Endothelial cell of umbilical vein (primary cell): ENCODE measurements around the gene LANCL3. TPM values are rescaled to one million over a fixed set of nuclear protein-coding genes. Genes with fewer than 3 reads are reported as not detected.

Experiments used
- BruUV-seq: library from RNA; stranded (reverse); fragments of 400-500 nt; replicated peaks from 2 replicates; lab custom pipeline; 2021; lab: Mats Ljungman, UMichigan
- CTCF ChIA-PET: fragments of 300-600, 350-600 bp; sonication (Branson Sonifier 250); formaldehyde crosslinking; loops from one replicate; lab custom pipeline; 2021; ENCODE audit warnings: antibody characterized with exemption, inconsistent platforms; lab: Charles Lee
- POLR2A ChIA-PET: fragments of 300-600, 350-600 bp; sonication (Branson Sonifier 250); formaldehyde crosslinking; loops from one replicate; lab custom pipeline; 2021; ENCODE audit warnings: antibody characterized with exemption, inconsistent platforms; lab: Charles Lee
- DNase-seq: peaks from one replicate; pipeline ENCODE4 v3.0.0-alpha.2; 2011; ENCODE audit warnings: low read depth, low spot score
- FAIRE-seq: peaks from 2 replicates; lab custom pipeline; 2011; peaks lifted over from hg19 to GRCh38; lab: Jason Lieb, UNC
- H2AFZ ChIP-seq: 2 replicates; pipeline ENCODE4 v1.6.0; 2012; ENCODE audit warnings: low read depth, low read length, control low read depth, inconsistent platforms
- H3K27ac ChIP-seq: 2 replicates; pipeline ENCODE4 v1.5.1; 2011; ENCODE audit warnings: low read depth, mild to moderate bottlenecking, control low read depth, low read length, moderate library complexity; ENCODE audit not compliant: insufficient read depth
- H3K27me3 ChIP-seq, 2 experiments: 2 replicates each; pipeline versions ENCODE4 v1.6.0 to v1.6.1; 2011; ENCODE audit warnings: low read length in 2 of 2, mixed read lengths in 1 of 2; ENCODE audit not compliant: control insufficient read depth in 2 of 2, insufficient read depth in 2 of 2
- H3K36me3 ChIP-seq, 2 experiments: 2 replicates in 1 of 2; 3 replicates in 1 of 2; pipeline ENCODE4 v1.5.1; 2011; ENCODE audit warnings: low read length in 2 of 2, mild to moderate bottlenecking in 1 of 2, moderate library complexity in 1 of 2; ENCODE audit not compliant: control insufficient read depth in 2 of 2, insufficient read depth in 2 of 2; ENCODE audit errors: extremely low read depth in 1 of 2
- H3K4me1 ChIP-seq: 3 replicates; pipeline ENCODE4 v1.5.1; 2011; ENCODE audit warnings: mild to moderate bottlenecking, low read length; ENCODE audit not compliant: control insufficient read depth, insufficient read depth; ENCODE audit errors: extremely low read depth
- H3K4me2 ChIP-seq: 2 replicates; pipeline ENCODE4 v1.6.1; 2011; ENCODE audit warnings: low read length, control low read depth, mixed read lengths; ENCODE audit not compliant: insufficient read depth
- H3K4me3 ChIP-seq, 3 experiments: fragments of 200-600 bp in 1 of 3; sonication (generic), shearing (Covaris generic) in 1 of 3; replicated peaks in 1 of 3; 2 replicates each; pipeline ENCODE4 v1.5.1; 2011 to 2016; ENCODE audit warnings: control low read depth in 3 of 3, low read length in 3 of 3, mild to moderate bottlenecking in 2 of 3, inconsistent platforms in 1 of 3, low read depth in 1 of 3, moderate library complexity in 1 of 3; ENCODE audit not compliant: insufficient read depth in 1 of 3
- H3K79me2 ChIP-seq: 2 replicates; pipeline ENCODE4 v1.6.0; 2012; ENCODE audit warnings: low read length, inconsistent platforms; ENCODE audit not compliant: control insufficient read depth, insufficient read depth
- H3K9ac ChIP-seq: replicated peaks from 2 replicates; pipeline ENCODE3; 2011; ENCODE audit warnings: low read length, control low read depth; ENCODE audit not compliant: insufficient read depth; ENCODE audit errors: extremely low read depth
- H3K9me1 ChIP-seq: replicated peaks from 3 replicates; pipeline ENCODE4 v1.6.0; 2011; ENCODE audit warnings: mild to moderate bottlenecking, low read length; ENCODE audit not compliant: control insufficient read depth, insufficient read depth; ENCODE audit errors: extremely low read depth
- H3K9me3 ChIP-seq: replicated peaks from 2 replicates; pipeline ENCODE4 v1.5.1; 2012; ENCODE audit warnings: low read length, inconsistent platforms; ENCODE audit not compliant: control insufficient read depth, insufficient read depth
- H4K20me1 ChIP-seq: replicated peaks from 2 replicates; pipeline ENCODE3; 2011; ENCODE audit warnings: mild to moderate bottlenecking, low read length; ENCODE audit not compliant: control insufficient read depth, insufficient read depth; ENCODE audit errors: extremely low read depth
- CTCF ChIP-seq, 2 donors: IDR thresholded peaks; 1 replicate in 1 of 2; 2 replicates in 1 of 2; pipeline ENCODE4 v1.5.1; 2011; ENCODE audit warnings: low read length in 2 of 2, mild to moderate bottlenecking in 2 of 2, moderate library complexity in 2 of 2, control low read depth in 1 of 2, inconsistent platforms in 1 of 2, low read depth in 1 of 2; ENCODE audit not compliant: insufficient read depth in 1 of 2; ENCODE audit errors: extremely low read depth in 1 of 2
- FOS ChIP-seq: IDR thresholded peaks from 2 replicates; pipeline ENCODE4 v1.6.1; 2011; ENCODE audit warnings: mild to moderate bottlenecking, low read length, moderate library complexity, borderline replicate concordance; ENCODE audit not compliant: insufficient read depth
- GATA2 ChIP-seq: IDR thresholded peaks from 2 replicates; pipeline ENCODE4 v1.7.0; 2011; ENCODE audit warnings: low read depth, mild to moderate bottlenecking, moderate library complexity, mixed read lengths, low read length; ENCODE audit not compliant: insufficient read length, insufficient read depth
- JUN ChIP-seq: IDR thresholded peaks from 2 replicates; pipeline ENCODE4 v1.6.1; 2011; ENCODE audit warnings: borderline replicate concordance, low read depth; ENCODE audit not compliant: insufficient read length, insufficient read depth
- MAX ChIP-seq: IDR thresholded peaks from 2 replicates; pipeline ENCODE4 v1.6.1; 2011; ENCODE audit not compliant: insufficient read depth, insufficient read length
- MYC ChIP-seq: IDR thresholded peaks from one replicate; pipeline ENCODE4 v1.6.1; 2011; ENCODE audit warnings: mild to moderate bottlenecking, low read depth, low read length
- POLR2A ChIP-seq: IDR thresholded peaks from 2 replicates; pipeline ENCODE4 v1.6.1; 2012; ENCODE audit warnings: low read depth, mild to moderate bottlenecking, control low read depth, low read length
- POLR2AphosphoS5 ChIP-seq: IDR thresholded peaks from 2 replicates; pipeline ENCODE4 v1.6.1; 2012; ENCODE audit warnings: low read depth, mild to moderate bottlenecking, control low read depth, low read length, moderate library complexity; ENCODE audit not compliant: insufficient read depth
- dilution Hi-C: fragments of 300-500 bp; cut with MboI; formaldehyde crosslinking; loops from one replicate; pipeline ENCODE4 v1.15.0; 2019; ENCODE audit warnings: low sequenced_read_pairs; ENCODE audit not compliant: extremely low pct_ligation_motif_present
- intact Hi-C: fragments of 100-400 bp; cut with micrococcal nuclease; formaldehyde crosslinking; loops from one replicate; pipeline ENCODE4 v1.10.0; 2022
- polyA plus RNA-seq, 4 experiments: library from polyadenylated mRNA; depleted of rRNA in 3 of 4; stranded (reverse) in 3 of 4; unstranded in 1 of 4; fragments of >200 nt; gene quantifications; 2 replicates each; pipeline versions ENCODE4 v1.2.1 to v1.2.3, GENCODE V29; 2011 to 2012; ENCODE audit warnings: missing spikeins in 1 of 4
- total RNA-seq: library from RNA; stranded (reverse); gene quantifications from 2 replicates; pipeline ENCODE4 v1.2.3, GENCODE V29; 2021

LANCL3 gene
- total and polyA plus RNA-seq, 2 donors (not counting 3 experiments of a cell fraction or from before 2014, with no cell fraction given): 0.12 to 1.5 TPM

- Histone ChIP-seq H3K9ac (no peak overlapping the region), H3K79me2 (no peaks in the 10 kb centered on the region), H3K36me3 (no peaks in the 10 kb centered on the region), H3K9me3 (no peaks in the 10 kb centered on the region), H2AFZ (no peak overlapping the region), H3K4me3 (no peak overlapping the region), H4K20me1 (no peaks in the 10 kb centered on the region), H3K4me2 (no peak overlapping the region), H3K9me1 (no peaks in the 10 kb centered on the region), H3K4me1 (no peaks in the 10 kb centered on the region), H3K27me3 (no peaks in the 10 kb centered on the region), H3K27ac (no peak overlapping the region)
- no peak for DNase-seq
- intact Hi-C loops (no loop called here), dilution Hi-C loops (no loop called here)
- no TSS peak for BruUV-seq
- ChIA-PET CTCF (no interaction called here), POLR2A (no interaction called here)
- FAIRE-seq: no peak
- no peak for TF ChIP-seq MYC
- TF ChIP-seq JUN: no peak
- TF ChIP-seq MAX: no peak
- TF ChIP-seq GATA2: no peak
- no peak for TF ChIP-seq FOS
- no peak for TF ChIP-seq POLR2AphosphoS5
- TF ChIP-seq CTCF (IDR thresholded peaks at IDR 0.05; ENCODE audit: extremely low read depth in 1 of 2, insufficient read depth in 1 of 2, low read depth in 1 of 2, low read length in 2 of 2): no peak
- no peak for TF ChIP-seq POLR2A
Measured at GRCh38 chrX:37716602-37717001, 145.1 kb downstream of the LANCL3 start.
